Activated T-cell treated with anti-CD3 and anti-CD28 coated beads, Interleukin-2, amount 50 U/mL, for 72 hours (primary cell): ENCODE results near the gene CNOT2. TPM values are rescaled to one million over a fixed set of nuclear protein-coding genes. Genes with fewer than 3 reads are reported as not detected.

ENCODE experiments used
- ATAC-seq, 2 donors: fragments of 150-1000 bp; cut with Tn5 transposase; replicated peaks in 1 of 2; 2 replicates each; pipeline ENCODE4 v1.10.0; 2021; ENCODE audit warnings: moderate library complexity in 2 of 2, mild to moderate bottlenecking in 1 of 2
- DNase-seq, 2 donors: peaks; one replicate each; pipeline ENCODE4 v3.0.0; 2021 to 2022; ENCODE audit warnings: mixed read lengths in 1 of 2
- H3K27ac Mint-ChIP-seq: one replicate; pipeline ENCODE4 v1.8.0; 2022; ENCODE audit warnings: mild to moderate bottlenecking, moderate library complexity, mixed read lengths
- H3K27me3 Mint-ChIP-seq: one replicate; pipeline ENCODE4 v1.8.0; 2022; ENCODE audit warnings: low read depth, mixed read lengths
- H3K36me3 Mint-ChIP-seq, 2 donors: one replicate each; pipeline ENCODE4 v1.8.0; 2022; ENCODE audit warnings: mixed read lengths in 2 of 2, mild to moderate bottlenecking in 1 of 2; ENCODE audit not compliant: insufficient read depth in 2 of 2
- H3K4me1 Mint-ChIP-seq: one replicate; pipeline ENCODE4 v1.8.0; 2022; ENCODE audit warnings: low read depth, mixed read lengths
- H3K4me3 Mint-ChIP-seq, 2 donors: one replicate each; pipeline ENCODE4 v1.8.0; 2022; ENCODE audit warnings: mild to moderate bottlenecking in 2 of 2, mixed read lengths in 2 of 2, moderate library complexity in 2 of 2
- H3K9me3 Mint-ChIP-seq, 2 donors: one replicate each; pipeline ENCODE4 v1.8.0; 2022; ENCODE audit warnings: mixed read lengths in 2 of 2
- total RNA-seq, 2 donors: library from RNA; stranded (reverse); gene quantifications; one replicate each; pipeline ENCODE4 v1.2.3, GENCODE V29; 2022

The CNOT2 gene
- 10 to 100 TPM; 62.8 to 65.6 TPM for total RNA-seq

DNA sequence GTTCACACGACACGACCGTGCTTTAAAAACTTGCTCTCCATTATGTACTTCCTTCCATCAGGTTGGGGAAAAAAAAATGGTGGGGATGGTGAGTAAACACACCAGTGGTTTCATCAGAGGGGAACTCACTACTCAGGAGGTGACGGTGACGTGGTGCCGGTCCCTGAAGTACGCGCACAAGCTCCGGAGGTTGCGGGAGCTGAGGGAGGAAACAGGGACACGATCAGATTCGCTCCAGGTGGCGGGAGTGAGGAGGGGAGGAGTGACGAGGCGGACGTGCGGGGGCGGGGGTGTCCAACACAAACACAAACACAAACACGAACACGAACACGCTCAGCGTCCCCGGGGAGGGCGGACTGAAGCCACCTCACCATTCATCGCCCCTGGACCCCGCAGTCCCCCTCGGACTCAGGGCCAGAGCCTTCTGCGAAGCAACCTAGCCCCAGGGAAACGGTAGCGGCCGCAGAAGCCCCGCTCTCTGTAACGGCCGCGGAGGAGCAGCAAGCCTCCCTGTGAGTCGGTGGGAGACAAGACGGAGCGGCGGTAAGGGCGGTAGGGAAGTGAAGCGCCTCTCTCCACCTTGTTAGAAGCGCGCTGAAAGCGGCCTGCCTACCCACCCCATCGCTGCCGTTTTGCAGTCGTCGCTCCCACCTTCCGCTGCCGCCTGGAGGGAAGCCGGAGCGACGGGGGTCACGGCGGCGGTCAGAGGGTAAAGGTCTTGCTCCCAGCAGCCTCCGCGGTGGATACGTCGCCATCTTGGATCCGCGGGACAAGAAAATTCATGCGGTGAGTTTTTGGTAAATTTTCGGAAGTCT, at the start of gene CNOT2:
Gene CNOT2 (plus strand): TSS at position 739 of the 815 bp plus-strand sequence. CDS start 34,794 bp downstream, outside the sequence.
- Mint-ChIP-seq H3K4me3 (peak within 1 kb of the TSS; percentile 89 to 100), H3K9me3 (no peaks in the 10 kb centered on the region), H3K27me3 (no peaks in the 10 kb centered on the region), H3K27ac (peak within 1 kb of the TSS; percentile 98), H3K36me3 (peaks cover 21 to 44% of the 10 kb centered on the region in 2 donors), H3K4me1 (peaks cover 66% of the 10 kb centered on the region)
- ATAC-seq (peak; percentile 83 to 85), DNase-seq (peak; percentile 91 to 92)

- H3K4me1 Mint-ChIP-seq: no peaks in the 10 kb centered on the region
- ATAC-seq (no peak), DNase-seq (no peak)
- H3K36me3 Mint-ChIP-seq: no peaks in the 10 kb centered on the region
- no peak overlapping the region for H3K27ac Mint-ChIP-seq
- H3K4me3 Mint-ChIP-seq: no peak overlapping the region
- H3K27me3 Mint-ChIP-seq: no peaks in the 10 kb centered on the region
- peaks cover 0 to 1% of the 10 kb centered on the region in 2 donors for H3K9me3 Mint-ChIP-seq
Observed at GRCh38 chr12:70194076-70194475, 49.2 kb upstream of the CNOT2 start.

DNA sequence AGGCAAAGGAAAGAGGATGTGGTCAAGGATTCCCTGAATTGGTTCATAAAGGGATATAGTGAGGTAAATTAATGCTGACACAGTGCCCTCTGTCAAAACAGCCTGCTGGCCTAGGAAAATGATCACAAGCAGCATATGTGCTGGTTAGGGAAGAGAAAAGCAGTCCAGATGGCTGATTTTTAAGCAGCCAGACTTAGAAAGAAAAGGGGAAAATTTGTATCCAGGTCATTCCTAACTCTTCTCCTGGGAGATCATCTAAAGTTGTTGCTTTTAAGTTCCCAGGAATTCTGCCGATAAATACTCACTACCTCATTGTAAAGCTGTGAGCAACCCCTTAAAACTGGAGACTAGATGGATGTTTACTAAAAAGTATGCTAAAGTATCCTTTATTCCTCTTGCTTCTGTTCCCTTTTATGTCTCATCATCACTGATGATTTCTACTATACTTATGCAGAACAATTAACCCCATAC, 46.4 kb upstream of the CNOT2 start:
- Mint-ChIP-seq H3K27me3 (no peaks in the 10 kb centered on the region), H3K4me1 (no peaks in the 10 kb centered on the region), H3K36me3 (no peaks in the 10 kb centered on the region), H3K27ac (no peak overlapping the region), H3K9me3 (peaks cover 0 to 3% of the 10 kb centered on the region in 2 donors), H3K4me3 (no peak overlapping the region)
- ATAC-seq (no peak), DNase-seq (no peak)

DNA sequence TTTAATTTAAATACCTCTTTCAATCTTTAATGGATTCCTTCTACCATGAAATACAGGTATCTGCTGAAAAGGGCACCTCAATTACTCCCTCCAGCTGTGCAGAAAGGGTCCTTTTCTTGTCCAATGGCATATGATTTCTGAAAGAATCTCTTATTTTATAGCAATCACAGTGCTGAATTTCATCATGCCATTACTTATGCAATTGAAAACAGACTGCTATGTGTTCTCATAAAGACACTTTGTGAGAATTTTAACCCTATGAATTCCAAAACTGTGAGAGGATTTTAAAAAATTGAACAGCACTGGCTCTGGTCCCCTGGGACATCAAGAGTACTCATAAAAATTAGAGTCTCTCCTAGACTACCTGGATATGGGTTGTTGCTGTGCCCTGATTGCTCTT, 45.9 kb upstream of the CNOT2 start:
- H3K36me3 Mint-ChIP-seq: no peaks in the 10 kb centered on the region
- H3K9me3 Mint-ChIP-seq: peaks cover 0 to 3% of the 10 kb centered on the region in 2 donors
- ATAC-seq: no peak
- no peak overlapping the region for H3K27ac Mint-ChIP-seq
- H3K4me1 Mint-ChIP-seq: no peaks in the 10 kb centered on the region
- H3K27me3 Mint-ChIP-seq: no peaks in the 10 kb centered on the region
- DNase-seq: no peak
- no peak overlapping the region for H3K4me3 Mint-ChIP-seq

DNA sequence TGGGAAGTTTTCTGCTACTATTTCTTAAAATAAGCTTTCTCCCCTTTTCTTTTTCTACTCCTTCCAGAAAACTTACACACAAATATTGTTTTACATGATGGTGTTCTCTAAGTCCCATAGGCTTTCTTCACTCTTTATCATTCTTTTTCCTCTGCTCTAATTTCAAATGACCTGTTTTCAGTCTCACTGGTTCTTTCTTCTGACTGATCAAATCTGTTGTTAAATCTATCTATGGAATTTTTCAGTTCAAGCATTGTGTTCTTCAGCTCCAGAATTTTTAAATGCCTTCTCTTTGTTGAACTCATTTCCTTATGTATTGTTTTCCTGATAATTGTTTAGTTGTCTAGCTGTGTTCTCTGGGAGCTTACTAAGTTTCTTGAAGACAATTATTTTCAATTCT, 29.5 kb upstream of the CNOT2 start:
- ATAC-seq: no peak
- H3K36me3 Mint-ChIP-seq: peaks cover 13 to 28% of the 10 kb centered on the region in 2 donors
- no peak for DNase-seq
- H3K27ac Mint-ChIP-seq: no peak overlapping the region
- peaks cover 23% of the 10 kb centered on the region in 2 donors for H3K9me3 Mint-ChIP-seq
- no peaks in the 10 kb centered on the region for H3K4me1 Mint-ChIP-seq
- no peaks in the 10 kb centered on the region for H3K27me3 Mint-ChIP-seq
- H3K4me3 Mint-ChIP-seq: no peak overlapping the region

DNA sequence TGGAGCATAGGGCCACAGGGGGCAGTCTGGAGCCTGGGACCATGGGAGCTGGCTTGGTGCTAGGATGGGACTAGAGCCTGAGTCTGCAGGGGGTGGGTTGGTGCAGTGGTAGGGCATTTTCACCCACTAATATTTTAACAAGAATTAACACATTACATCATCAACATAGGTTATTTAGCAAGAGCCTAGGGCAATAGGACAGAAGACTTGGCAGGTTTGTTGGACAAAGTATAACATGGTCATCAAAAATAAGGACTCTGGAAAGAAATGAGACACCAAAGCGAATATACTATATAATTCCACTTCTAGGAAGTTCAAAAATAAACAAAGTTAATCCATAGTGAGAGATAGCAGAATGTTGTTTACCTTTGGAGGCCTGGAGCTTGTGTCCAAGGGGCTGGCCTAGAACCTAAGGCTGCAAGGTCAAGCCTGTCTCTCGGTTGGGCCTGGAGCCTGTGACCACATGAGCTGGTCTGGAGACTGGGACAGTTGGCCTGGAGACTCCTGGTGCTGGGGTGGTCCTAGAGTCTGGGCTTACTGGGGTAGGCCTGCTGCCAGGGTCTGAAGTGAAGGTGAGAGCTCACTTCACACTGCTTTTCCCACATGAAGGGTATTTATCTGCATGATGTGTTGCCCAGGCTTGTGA, 28.1 kb upstream of the CNOT2 start:
- H3K4me1 Mint-ChIP-seq: no peaks in the 10 kb centered on the region
- no peak overlapping the region for H3K4me3 Mint-ChIP-seq
- H3K9me3 Mint-ChIP-seq: peaks cover 12 to 17% of the 10 kb centered on the region in 2 donors
- peaks cover 10 to 17% of the 10 kb centered on the region in 2 donors for H3K36me3 Mint-ChIP-seq
- ATAC-seq (no peak), DNase-seq (no peak)
- no peaks in the 10 kb centered on the region for H3K27me3 Mint-ChIP-seq
- H3K27ac Mint-ChIP-seq: no peak overlapping the region

GRCh38 chr12:70217416-70217815, 25.8 kb upstream of the CNOT2 start:
- no peak overlapping the region for H3K27ac Mint-ChIP-seq
- H3K4me3 Mint-ChIP-seq: no peak overlapping the region
- H3K27me3 Mint-ChIP-seq: no peaks in the 10 kb centered on the region
- DNase-seq (no peak), ATAC-seq (no peak)
- no peaks in the 10 kb centered on the region for H3K4me1 Mint-ChIP-seq
- H3K9me3 Mint-ChIP-seq: peaks cover 9 to 11% of the 10 kb centered on the region in 2 donors
- peaks cover 8 to 12% of the 10 kb centered on the region in 2 donors for H3K36me3 Mint-ChIP-seq

- Mint-ChIP-seq H3K27me3 (no peaks in the 10 kb centered on the region), H3K9me3 (no peaks in the 10 kb centered on the region), H3K27ac (no peak overlapping the region), H3K4me1 (no peaks in the 10 kb centered on the region), H3K36me3 (peaks cover 0 to 1% of the 10 kb centered on the region in 2 donors), H3K4me3 (no peak overlapping the region)
- ATAC-seq (no peak), DNase-seq (no peak)
Observed at GRCh38 chr12:70221626-70222025, 21.6 kb upstream of the CNOT2 start.

DNA sequence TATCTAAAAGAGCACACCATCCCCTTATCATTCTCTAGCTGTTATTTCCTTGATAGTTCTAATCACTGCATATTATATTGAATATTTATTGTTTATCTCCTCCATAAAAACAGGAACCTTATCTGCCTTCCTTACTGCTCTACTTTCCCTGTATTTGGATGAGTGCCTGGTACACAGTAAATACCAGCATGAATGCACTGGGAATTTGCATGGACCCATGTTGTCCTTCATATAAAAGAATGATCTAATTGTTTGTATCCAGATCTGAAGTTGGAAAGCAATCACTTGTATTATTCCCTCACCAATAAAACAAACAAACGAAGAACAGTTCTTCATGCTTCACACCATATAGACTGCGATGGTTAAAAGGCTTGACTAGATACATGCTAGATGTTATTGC, 15.3 kb upstream of the CNOT2 start:
- ATAC-seq: no peak
- Mint-ChIP-seq H3K27me3 (no peaks in the 10 kb centered on the region), H3K36me3 (no peaks in the 10 kb centered on the region), H3K4me1 (no peaks in the 10 kb centered on the region), H3K9me3 (peaks cover 0 to 2% of the 10 kb centered on the region in 2 donors), H3K4me3 (no peak overlapping the region), H3K27ac (no peak overlapping the region)
- DNase-seq: no peak

- DNase-seq (no peak), ATAC-seq (no peak)
- peaks cover 2% of the 10 kb centered on the region in 2 donors for H3K36me3 Mint-ChIP-seq
- H3K4me3 Mint-ChIP-seq: no peak overlapping the region
- no peak overlapping the region for H3K27ac Mint-ChIP-seq
- H3K27me3 Mint-ChIP-seq: no peaks in the 10 kb centered on the region
- H3K9me3 Mint-ChIP-seq: peaks cover 0 to 2% of the 10 kb centered on the region in 2 donors
- H3K4me1 Mint-ChIP-seq: no peaks in the 10 kb centered on the region
Observed at GRCh38 chr12:70230934-70231606, 12.2 kb upstream of the CNOT2 start.

GRCh38 chr12:70236990-70237389, 6.2 kb upstream of the CNOT2 start:
- Mint-ChIP-seq H3K4me3 (no peak overlapping the region), H3K4me1 (peaks cover 22% of the 10 kb centered on the region), H3K27me3 (no peaks in the 10 kb centered on the region), H3K36me3 (peaks cover 15 to 31% of the 10 kb centered on the region in 2 donors), H3K27ac (no peak overlapping the region), H3K9me3 (no peaks in the 10 kb centered on the region)
- ATAC-seq (no peak), DNase-seq (no peak)

DNA sequence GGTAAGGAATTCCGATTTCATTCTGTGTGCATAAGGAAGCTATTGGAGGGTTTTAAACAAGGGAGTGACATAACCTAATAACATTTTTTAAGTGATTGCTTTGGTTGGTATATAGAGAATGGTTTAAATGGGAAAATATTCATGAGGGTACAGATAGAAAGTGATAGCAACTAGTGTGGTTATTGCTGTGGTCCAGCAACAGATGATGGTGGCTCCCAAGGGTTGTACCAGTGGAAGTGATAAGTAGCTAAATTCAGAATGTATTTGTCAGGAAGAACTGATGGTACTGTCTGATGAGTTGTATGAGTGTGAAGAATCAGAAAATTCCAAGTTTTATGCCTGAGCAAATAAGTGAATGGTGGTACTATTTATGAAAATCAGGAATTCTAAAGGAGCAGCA, 2.6 kb upstream of the CNOT2 start:
- Mint-ChIP-seq H3K4me3 (peak overlapping the region; percentile 6 to 60), H3K9me3 (no peaks in the 10 kb centered on the region), H3K36me3 (peaks cover 23 to 45% of the 10 kb centered on the region in 2 donors), H3K27ac (peak overlapping the region; percentile 43), H3K4me1 (peaks cover 44% of the 10 kb centered on the region), H3K27me3 (no peaks in the 10 kb centered on the region)
- DNase-seq (no peak), ATAC-seq (no peak)

GRCh38 chr12:70241845-70242244, 1.4 kb upstream of the CNOT2 start:
- no peak for ATAC-seq
- Mint-ChIP-seq H3K36me3 (peaks cover 23 to 43% of the 10 kb centered on the region in 2 donors), H3K4me3 (peak overlapping the region; percentile 89 to 100), H3K9me3 (no peaks in the 10 kb centered on the region), H3K4me1 (peaks cover 55% of the 10 kb centered on the region), H3K27ac (peak overlapping the region; percentile 95), H3K27me3 (no peaks in the 10 kb centered on the region)
- DNase-seq: no peak
